Mesodermal cell (in vitro differentiated cells): ENCODE data around the gene STK4.

Source experiments
- H3K27ac ChIP-seq: 2 replicates; pipeline ENCODE4 v1.7.0; 2013; ENCODE audit warnings: mild to moderate bottlenecking, low read depth, low read length, moderate library complexity; ENCODE audit not compliant: severe bottlenecking
- H3K36me3 ChIP-seq: 2 replicates; pipeline ENCODE4 v1.7.1; 2013; ENCODE audit warnings: mild to moderate bottlenecking, low read length, moderate library complexity; ENCODE audit not compliant: control insufficient read depth, insufficient read depth
- H3K4me1 ChIP-seq: one replicate; pipeline ENCODE4 v1.7.1; 2013; ENCODE audit warnings: mild to moderate bottlenecking, low read length; ENCODE audit not compliant: insufficient read depth, control insufficient read depth, poor library complexity, severe bottlenecking
- H3K4me3 ChIP-seq: 2 replicates; pipeline ENCODE4 v1.7.0; 2013; ENCODE audit warnings: low read length, control low read depth, mild to moderate bottlenecking; ENCODE audit not compliant: insufficient read depth, poor library complexity, severe bottlenecking; ENCODE audit errors: extremely low read depth
- H3K9me3 ChIP-seq: 2 replicates; pipeline ENCODE4 v1.7.1; 2013; ENCODE audit warnings: mild to moderate bottlenecking, low read length, moderate library complexity; ENCODE audit not compliant: control insufficient read depth
- WGBS, 2 experiments: methylation state at CpG; one replicate each; pipeline ENCODE4 v1.1.5; 2013; ENCODE audit warnings: missing lambda C conversion rate in 2 of 2; ENCODE audit not compliant: insufficient coverage in 2 of 2; 5-methylcytosine and 5-hydroxymethylcytosine counted together

Gene STK4

GRCh38 chr20:44932916-44933315, 33.4 kb upstream of the STK4 start:
- WGBS, 2 experiments, result 88 to 100% methylated on average over 1 to 8 of the region's 8 CpGs
- no peaks in the 10 kb centered on the region for H3K4me1 ChIP-seq
- no peak overlapping the region for H3K4me3 ChIP-seq
- H3K9me3 ChIP-seq, result no peaks in the 10 kb centered on the region
- H3K36me3 ChIP-seq, result peaks cover 72% of the 10 kb centered on the region
- no peak overlapping the region for H3K27ac ChIP-seq

DNA sequence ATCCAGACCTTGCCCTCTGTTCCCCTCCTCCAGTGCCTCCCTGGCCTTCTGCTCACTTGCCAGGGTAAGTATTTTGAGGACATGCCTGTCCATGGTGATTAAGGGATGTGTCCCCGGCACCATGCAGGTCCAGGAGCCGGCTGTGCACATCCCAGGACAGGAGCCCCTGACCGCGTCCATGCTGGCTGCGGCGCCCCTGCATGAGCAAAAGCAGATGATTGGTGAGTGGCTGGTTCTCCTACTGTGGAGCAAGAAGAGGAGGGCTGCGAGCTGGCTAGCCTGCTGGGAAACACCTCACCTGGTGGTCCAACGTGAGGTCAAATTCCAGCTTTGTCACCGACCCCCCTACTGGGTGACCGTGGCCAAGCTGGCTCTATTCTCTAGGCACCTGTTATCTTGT, 29.8 kb upstream of the STK4 start:
- Histone ChIP-seq H3K36me3 (peaks cover 89% of the 10 kb centered on the region), H3K4me3 (no peak overlapping the region), H3K27ac (no peak overlapping the region), H3K4me1 (no peaks in the 10 kb centered on the region), H3K9me3 (no peaks in the 10 kb centered on the region)
- 95 to 98% methylated on average over 6 to 10 of the region's 10 CpGs for WGBS, 2 experiments

GRCh38 chr20:44938637-44939036, 27.7 kb upstream of the STK4 start:
- H3K4me3 ChIP-seq, result no peak overlapping the region

GRCh38 chr20:44941120-44941691, 25.1 kb upstream of the STK4 start:
- WGBS, 2 experiments, result 91 to 96% methylated on average over 6 to 7 of the region's 7 CpGs
- H3K36me3 ChIP-seq, result peaks cover 94% of the 10 kb centered on the region
- H3K9me3 ChIP-seq, result no peaks in the 10 kb centered on the region
- H3K4me1 ChIP-seq, result no peaks in the 10 kb centered on the region
- peak overlapping the region; percentile 24 for H3K27ac ChIP-seq
- H3K4me3 ChIP-seq, result no peak overlapping the region

More at GRCh38 chr20:44938637-44939036, 27.7 kb upstream of the STK4 start:
- Histone ChIP-seq H3K9me3 (no peaks in the 10 kb centered on the region), H3K36me3 (peaks cover 91% of the 10 kb centered on the region), H3K27ac (no peak overlapping the region), H3K4me1 (no peaks in the 10 kb centered on the region)
- 96 to 97% methylated on average over 6 to 8 of the region's 9 CpGs for WGBS, 2 experiments

DNA sequence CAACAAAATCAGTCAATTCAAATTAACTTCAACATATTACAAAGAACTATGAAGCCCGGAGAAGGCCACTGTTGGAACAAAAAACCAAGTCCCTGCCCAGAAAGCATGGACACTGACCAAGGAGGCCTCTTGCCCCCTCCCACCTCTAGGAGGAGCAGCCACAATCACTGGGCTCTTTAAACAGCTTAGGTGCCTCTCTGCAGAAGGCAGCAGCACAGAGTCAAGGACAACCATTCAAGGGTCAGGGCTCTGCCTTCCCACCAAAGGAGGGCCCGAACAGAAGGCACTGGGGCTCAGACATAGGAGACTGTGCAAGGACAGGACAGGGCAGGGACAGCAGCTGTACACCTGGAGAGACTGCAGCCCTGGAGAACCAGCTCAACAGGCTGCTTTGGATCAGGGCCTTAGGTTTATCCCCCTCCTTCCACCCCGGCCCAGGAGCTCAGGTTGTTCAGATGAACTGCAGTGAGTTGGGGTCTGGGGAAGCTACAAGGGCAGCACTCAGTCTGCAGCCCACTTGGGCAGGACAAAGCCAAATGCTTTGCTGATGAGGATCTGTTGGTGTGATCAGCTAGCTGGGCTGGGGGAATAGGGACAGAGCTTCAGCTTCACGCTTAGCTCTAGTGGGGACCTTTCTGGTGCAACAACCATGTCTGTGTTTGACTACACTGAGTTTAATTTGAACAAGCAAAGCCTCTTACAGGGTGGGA, 23.9 kb upstream of the STK4 start:
- Histone ChIP-seq H3K9me3 (no peaks in the 10 kb centered on the region), H3K36me3 (peaks cover 96% of the 10 kb centered on the region), H3K4me1 (no peaks in the 10 kb centered on the region), H3K27ac (peak overlapping the region; percentile 3), H3K4me3 (no peak overlapping the region)
- 89 to 92% methylated on average over 2 to 3 of the region's 4 CpGs for WGBS, 2 experiments

- peak overlapping the region; percentile 20 for H3K27ac ChIP-seq
- H3K9me3 ChIP-seq, result no peaks in the 10 kb centered on the region
- WGBS, 2 experiments, result 100% methylated on average over 2 of the region's 4 CpGs; no CpG with 5 or more reads in 1 of the 2 experiments
Observed at GRCh38 chr20:44943828-44944227, 22.5 kb upstream of the STK4 start.

GRCh38 chr20:44945261-44945660, 21.1 kb upstream of the STK4 start:
- no peaks in the 10 kb centered on the region for H3K9me3 ChIP-seq
- no peak overlapping the region for H3K4me3 ChIP-seq
- H3K4me1 ChIP-seq, result no peaks in the 10 kb centered on the region
- no peak overlapping the region for H3K27ac ChIP-seq
- H3K36me3 ChIP-seq, result peaks cover 96% of the 10 kb centered on the region
- WGBS, 2 experiments, result 94 to 98% methylated on average over 4 to 5 of the region's 6 CpGs

More at GRCh38 chr20:44943828-44944227, 22.5 kb upstream of the STK4 start:
- H3K4me3 ChIP-seq, result no peak overlapping the region
- no peaks in the 10 kb centered on the region for H3K4me1 ChIP-seq
- peaks cover 96% of the 10 kb centered on the region for H3K36me3 ChIP-seq

GRCh38 chr20:44946271-44946852, 19.9 kb upstream of the STK4 start:
- Histone ChIP-seq H3K27ac (no peak overlapping the region), H3K4me1 (no peaks in the 10 kb centered on the region), H3K4me3 (no peak overlapping the region), H3K9me3 (no peaks in the 10 kb centered on the region), H3K36me3 (peaks cover 98% of the 10 kb centered on the region)
- 100% methylated on average over 1 of the region's 2 CpGs; no CpG with 5 or more reads in 1 of the 2 experiments for WGBS, 2 experiments

- Histone ChIP-seq H3K9me3 (no peaks in the 10 kb centered on the region), H3K4me3 (no peak overlapping the region), H3K4me1 (no peaks in the 10 kb centered on the region), H3K27ac (no peak overlapping the region), H3K36me3 (peaks cover 99% of the 10 kb centered on the region)
- WGBS, 2 experiments, result 95% methylated on average over 5 of the region's 5 CpGs
Observed at GRCh38 chr20:44948107-44948506, 18.2 kb upstream of the STK4 start.

DNA sequence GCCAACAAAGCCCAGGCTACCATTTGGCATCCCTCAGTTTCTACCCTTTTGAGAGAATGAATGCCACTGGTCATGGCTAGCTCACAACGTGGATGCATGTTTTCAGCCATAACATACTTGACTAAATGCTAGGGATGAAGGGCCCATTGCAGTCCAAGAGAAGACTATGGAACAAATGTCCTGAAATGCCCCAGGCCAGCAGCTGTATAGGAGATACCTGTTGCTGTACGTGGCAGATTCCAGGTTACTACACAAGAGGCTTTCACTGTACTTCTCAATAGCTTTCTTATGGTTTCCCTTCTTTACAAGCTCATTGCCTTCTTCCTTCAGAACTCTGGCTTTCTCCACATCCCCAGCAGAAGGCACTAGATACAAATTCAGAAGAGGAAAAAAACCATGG, 17.8 kb upstream of the STK4 start:
- Histone ChIP-seq H3K36me3 (peaks cover 99% of the 10 kb centered on the region), H3K27ac (no peak overlapping the region), H3K4me1 (no peaks in the 10 kb centered on the region), H3K9me3 (no peaks in the 10 kb centered on the region), H3K4me3 (no peak overlapping the region)
- 85 to 100% methylated on average over 1 to 2 of the region's 2 CpGs for WGBS, 2 experiments

- Histone ChIP-seq H3K4me1 (peaks cover 3% of the 10 kb centered on the region), H3K9me3 (no peaks in the 10 kb centered on the region), H3K27ac (no peak overlapping the region), H3K36me3 (peaks cover 99% of the 10 kb centered on the region), H3K4me3 (no peak overlapping the region)
- 100% methylated on average over 1 of the region's 1 CpG for WGBS, 2 experiments
Observed at GRCh38 chr20:44950368-44950767, 15.9 kb upstream of the STK4 start.
